CD4-positive, alpha-beta T cell treated with Interleukin-1 beta for 1 hour (primary cell): ENCODE data around the gene ZNRF3.

Experiments used
- DNase-seq, 2 donors: peaks; one replicate each; pipeline ENCODE4 v3.0.0-alpha.2; 2020 to 2022

The ZNRF3 gene

DNA sequence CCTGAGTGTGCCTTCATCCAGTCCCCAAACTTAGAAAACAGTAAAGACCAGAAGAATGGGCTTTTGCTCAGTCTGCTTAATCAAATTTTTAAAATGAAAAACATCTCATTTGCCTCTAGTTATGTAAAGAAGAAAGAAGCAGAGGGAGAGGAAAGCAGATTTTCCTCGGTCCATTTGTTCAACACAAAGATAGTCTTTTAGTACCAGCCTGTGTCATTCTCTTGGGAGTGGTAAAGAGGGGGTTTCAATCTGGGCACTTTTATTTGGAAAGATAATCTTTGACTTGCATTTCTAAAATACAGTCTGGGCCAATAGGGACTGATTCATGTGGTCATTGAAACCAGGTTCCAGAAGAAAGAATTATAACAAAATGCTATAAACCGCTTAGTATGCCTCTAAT is 218.9 kb downstream of the ZNRF3 start:
- DNase-seq: no peak

- DNase-seq: no peak
Measured at GRCh38 chr22:29103121-29103520, 219.7 kb downstream of the ZNRF3 start.

DNA sequence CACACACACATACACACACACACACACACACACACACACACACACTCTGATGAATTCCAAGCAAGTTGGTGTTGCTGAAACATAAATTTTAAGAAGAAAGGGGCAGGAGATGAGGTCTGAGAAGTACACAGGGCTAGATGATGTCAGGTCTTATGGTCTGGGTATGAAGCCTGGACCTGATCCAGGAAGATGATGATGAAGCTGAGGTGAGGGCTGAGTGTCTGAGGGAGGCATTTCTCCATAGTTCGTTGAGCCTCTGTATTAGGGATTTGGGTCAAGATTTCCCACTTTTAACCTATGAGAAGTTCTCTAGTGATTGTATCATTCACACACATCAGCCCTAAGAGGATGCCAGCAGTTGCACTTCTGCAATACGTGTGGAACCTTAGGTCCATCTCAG is 222.1 kb downstream of the ZNRF3 start:
- DNase-seq: no peak

DNA sequence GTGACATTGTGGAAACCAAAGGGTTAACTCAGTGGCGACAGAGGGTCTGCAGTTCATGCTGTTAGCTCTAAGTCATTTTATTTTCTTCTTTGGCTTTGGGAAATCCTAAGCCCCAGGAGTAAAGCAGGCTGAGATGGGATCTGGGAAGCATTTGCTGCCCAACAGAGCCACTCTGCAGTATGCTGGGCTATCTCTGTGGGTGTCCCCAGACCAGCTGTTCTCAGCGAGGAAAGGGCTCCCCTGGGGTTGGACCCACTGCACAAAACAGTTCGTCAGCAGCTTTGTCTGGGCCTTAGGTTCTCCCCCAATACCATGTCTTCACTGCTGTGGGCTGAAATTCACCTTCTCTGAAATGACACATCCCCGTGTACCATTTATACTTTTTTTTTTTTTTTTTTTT is 223.5 kb downstream of the ZNRF3 start:
- DNase-seq: no peak
